Suprapubic skin (tissue), 4 donors: ENCODE data around the gene CEACAM21.

Source experiments
- CTCF ChIP-seq, 2 donors: fragments of 200-600 bp in 1 of 2; fragments of 450-650 bp in 1 of 2; sonication (generic) in 1 of 2; IDR thresholded peaks; one replicate each; pipeline ENCODE4 v1.5.1; 2016 to 2019; ENCODE audit warnings: antibody characterized with exemption in 2 of 2, mild to moderate bottlenecking in 1 of 2, moderate library complexity in 1 of 2
- EP300 ChIP-seq: sonication (generic); formaldehyde crosslinking; IDR thresholded peaks from one replicate; pipeline ENCODE4 v1.6.1; 2017; ENCODE audit warnings: antibody characterized with exemption
- POLR2A ChIP-seq, 2 donors: fragments of 450-650 bp; IDR thresholded peaks; one replicate each; pipeline ENCODE4 v1.6.1; 2017; ENCODE audit warnings: antibody characterized with exemption in 2 of 2, mild to moderate bottlenecking in 2 of 2, moderate library complexity in 2 of 2
- POLR2AphosphoS5 ChIP-seq, 3 donors: sonication (generic); formaldehyde crosslinking; IDR thresholded peaks; one replicate each; pipeline ENCODE4 v1.6.1; 2017; ENCODE audit warnings: antibody characterized with exemption in 3 of 3

- TF ChIP-seq CTCF (IDR thresholded peaks at IDR 0.05): no peak
- TF ChIP-seq POLR2A (IDR thresholded peaks at IDR 0.05): no peak
- TF ChIP-seq EP300: no peak
- TF ChIP-seq POLR2AphosphoS5 (IDR thresholded peaks at IDR 0.05): no peak
Measured at GRCh38 chr19:41575998-41576397, at the start of gene CEACAM21.
